HG02571 (cell line): ENCODE data around the gene CCN2.
A peak's percentile ranks its signal among the peaks of the same experiment; 100 is the strongest.
"Not testable (repeated sequence)": the region's sequence is repeated elsewhere in the genome, so short reads cannot be mapped to it uniquely, and the experiment has no call there.

Source experiments
- ATAC-seq: cut with Tn5 transposase; IDR thresholded peaks from one replicate; pipeline ENCODE4 v1.9.1; 2021; ENCODE audit warnings: mild to moderate bottlenecking, moderate library complexity; ENCODE audit not compliant: unreplicated experiment

CCN2 gene

DNA sequence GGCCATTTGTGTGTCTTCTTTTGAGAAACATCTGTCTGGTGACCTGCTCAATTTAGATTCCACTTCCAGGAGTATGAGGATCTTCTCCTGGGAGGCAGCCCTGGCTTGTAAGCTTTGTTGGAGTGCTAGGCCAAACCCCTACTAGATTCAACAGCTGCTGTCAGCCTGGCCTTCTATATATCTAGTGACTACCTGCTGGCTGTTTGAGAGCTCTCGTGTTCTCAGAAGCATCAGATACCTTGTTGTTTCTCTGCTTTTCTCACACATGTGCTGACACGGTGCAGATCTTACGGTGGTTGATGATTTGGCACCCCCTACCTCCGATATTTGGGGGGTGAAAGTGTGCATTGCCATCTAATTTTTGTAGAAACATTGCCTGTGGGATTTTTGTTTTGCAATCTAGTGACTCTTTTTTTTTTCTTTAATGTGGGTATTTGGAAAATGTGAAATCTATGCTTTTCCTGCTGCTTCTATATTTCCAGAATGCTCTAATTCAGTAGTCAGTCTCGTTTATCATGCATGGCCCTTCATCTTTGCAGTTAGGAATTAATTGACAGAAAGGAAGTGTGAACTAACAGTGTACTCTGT lies 4.7 kb downstream of the CCN2 start:
- no peak for ATAC-seq

DNA sequence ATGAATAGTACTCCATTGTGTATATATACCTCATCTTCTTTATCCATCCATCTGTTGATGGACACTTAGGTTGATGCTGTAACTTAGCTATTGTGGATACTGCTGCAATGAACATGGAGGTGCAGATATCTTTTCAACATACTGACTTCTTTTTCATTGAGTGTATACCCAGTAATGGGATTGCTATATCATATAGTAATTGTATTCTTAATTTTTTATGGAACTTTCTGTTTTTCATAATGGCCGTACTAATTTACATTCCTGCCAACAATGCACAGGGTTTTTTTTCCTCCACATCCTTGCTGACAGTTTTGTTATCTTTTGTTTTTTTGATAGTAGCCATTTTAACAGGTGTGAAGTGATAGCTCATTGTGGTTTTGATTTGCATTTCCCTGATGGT lies 5.2 kb downstream of the CCN2 start:
- no peak for ATAC-seq

DNA sequence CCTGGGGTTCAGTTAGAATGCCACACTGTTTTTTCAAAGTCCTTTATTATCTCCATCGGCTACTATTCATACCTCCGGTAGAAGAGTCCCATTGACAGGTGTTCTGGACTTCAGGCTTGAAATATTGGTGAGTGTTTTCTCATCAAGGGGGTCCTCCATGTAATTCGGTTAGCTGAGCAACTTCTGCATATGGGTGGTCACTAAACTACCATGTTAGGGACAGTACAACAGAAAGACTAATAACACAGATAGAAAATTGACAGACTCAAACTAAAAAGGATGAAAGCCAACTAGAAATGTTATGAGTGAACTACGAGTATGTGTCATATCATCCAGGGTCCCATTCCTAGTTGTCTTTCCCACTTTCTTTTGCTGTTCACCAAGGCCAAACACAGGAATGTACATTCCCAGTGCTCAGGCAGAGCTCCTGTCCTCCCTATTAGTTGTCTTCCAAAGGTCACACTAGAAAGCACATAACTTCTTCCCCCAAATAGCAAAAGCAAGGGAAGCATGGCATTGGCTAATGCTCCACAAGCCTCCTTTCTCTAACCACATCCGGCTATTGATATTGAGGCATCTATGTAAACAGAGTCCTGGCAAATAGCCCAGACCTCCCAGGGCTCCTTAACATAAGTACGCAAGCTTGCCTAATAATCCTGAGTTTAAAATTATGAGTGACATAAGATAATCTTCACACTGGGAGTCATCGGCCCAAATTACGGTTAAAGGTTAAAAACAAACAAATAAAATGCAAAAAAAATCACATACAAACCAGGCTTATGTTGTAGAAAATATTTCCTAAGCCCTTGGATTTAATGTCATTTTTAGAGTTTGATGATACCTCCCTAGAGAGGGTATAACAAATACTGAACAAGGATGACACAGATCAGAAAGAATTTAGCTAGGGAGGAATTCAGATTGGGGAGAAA lies 13.2 kb downstream of the CCN2 start:
- ATAC-seq, result no peak

DNA sequence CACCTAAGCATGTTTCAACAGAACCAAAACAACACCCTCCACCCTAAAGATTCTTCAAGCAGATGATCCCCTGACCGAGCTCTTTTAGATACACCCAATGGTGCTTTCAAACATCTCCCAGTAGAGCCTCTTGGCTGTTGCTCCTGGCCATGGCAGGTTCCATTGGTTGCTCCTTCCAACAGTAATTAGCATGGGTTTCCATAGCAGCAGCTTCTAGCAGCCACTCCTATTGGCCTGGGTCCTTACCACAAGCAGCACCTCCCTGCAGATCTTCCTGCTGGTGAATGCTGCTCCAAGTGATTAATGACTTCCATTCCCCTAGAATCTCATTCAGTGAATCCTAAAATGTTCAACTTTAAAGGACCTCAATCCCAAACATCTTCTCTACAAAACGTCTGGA lies 13.9 kb downstream of the CCN2 start:
- no peak for ATAC-seq

DNA sequence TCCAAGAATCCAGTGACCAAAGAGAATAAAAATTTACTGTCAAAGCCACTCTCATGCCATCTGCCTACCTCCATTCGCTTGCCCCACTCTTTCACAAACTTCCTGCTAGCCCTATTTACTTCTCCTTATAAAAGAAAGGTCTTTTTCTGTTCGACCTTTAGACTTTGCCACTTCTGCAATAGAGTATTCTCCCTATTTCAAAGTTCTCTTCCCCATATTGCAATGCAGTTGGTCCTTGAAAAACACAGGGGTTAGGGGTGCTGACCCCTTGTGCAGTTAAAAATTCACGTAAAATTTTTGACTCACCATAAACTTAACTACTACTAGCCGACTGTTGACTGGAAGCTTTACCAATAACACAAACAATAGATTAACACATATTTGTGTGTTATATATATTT lies 15.0 kb downstream of the CCN2 start:
- ATAC-seq, result no peak

DNA sequence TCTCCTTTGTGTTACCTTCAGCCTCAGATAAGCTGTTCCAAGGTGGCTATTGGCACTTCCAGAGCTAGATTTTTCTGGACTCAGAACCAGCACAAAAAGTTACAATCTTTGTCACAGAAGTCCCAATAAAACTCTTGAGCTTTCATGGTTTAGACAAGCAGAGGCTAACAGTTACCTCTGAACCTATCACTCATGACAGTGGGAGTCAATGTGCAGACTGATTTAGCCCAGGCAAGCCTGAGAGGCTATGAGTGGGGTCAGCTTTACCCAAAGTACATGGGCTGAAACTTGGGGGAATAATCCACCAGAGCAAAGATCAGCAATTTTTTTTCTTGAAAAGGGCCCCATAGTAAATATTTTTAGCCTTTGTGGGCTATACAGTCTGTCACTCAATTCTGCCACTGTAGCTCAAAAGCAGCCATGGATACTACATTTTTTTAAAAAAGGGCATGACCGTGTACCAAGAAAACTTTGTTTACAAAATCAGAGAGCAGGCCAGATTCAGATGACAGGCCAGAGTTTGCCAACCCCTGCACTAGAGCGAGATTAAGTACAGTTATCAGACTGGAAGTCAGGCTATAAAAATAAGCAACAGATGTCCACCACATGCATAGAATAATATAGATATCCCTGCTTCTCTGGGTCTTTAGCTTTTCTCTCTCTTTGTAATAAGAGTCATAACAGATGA lies 20.0 kb downstream of the CCN2 start:
- ATAC-seq, result no peak

DNA sequence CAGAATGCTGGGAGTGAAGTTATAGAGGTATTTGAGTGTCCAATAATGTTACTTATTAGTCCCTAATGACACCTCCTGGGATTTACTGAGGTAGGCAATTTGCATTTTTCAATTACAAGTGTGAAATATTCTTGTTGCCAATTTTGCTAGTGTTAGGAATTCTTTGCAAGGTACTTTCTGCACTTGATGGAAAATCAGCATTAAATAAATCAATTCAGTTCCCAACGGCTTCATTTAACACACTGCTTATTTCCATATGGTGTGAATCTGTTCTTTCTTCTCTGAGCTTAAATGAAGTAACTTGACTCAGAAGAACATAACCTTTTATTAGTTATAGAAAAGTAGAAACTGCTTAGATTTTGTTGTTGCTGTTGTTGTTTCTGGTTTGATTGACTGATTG lies 21.2 kb downstream of the CCN2 start:
- ATAC-seq, result no peak

DNA sequence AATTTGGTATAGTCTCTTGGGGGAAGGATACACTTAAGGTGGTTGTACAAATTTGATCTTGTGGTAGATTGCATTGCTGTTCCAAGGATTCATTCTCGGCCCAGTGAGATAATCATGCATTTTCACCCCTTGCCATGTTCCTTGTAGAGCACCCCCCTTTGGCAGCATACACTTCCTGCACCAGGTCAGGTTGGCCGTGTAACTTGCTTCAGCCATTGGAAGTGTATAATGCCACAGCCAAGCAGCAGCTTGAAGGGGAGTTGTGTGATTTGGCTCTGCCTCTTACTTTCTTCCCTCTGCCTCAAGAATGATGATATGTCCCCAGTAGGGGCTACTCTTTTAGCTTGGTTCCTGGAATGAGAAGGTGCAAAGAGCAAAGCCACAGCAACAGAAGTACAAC lies 21.9 kb downstream of the CCN2 start:
- no peak for ATAC-seq

DNA sequence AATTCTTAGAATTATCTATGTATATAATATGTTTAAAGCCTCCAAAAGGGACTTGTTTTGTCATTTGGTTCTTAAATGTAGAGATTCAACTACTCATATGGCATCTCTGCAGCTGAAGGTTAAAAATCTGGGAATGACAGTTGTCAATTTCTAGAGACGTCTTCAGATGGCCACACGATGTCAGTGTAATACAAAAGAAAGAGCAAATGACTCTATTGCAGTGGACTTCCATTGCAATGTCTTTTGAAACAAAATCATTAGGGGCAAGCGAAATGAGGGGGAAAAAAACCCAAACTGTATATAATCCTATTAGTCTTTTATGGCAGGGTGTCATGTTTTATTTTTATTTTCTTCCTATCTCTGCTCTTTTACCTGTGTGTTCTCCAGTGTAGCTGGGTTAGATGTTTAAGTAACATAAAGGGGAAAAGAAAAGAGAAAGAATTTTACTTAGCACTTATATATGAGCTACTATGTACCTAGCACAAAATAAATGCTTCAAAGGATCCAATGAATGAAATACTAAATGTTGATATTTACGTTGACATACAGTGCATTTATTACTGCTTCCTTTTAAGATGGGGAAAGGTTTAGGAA lies 26.2 kb downstream of the CCN2 start:
- ATAC-seq, result no peak

DNA sequence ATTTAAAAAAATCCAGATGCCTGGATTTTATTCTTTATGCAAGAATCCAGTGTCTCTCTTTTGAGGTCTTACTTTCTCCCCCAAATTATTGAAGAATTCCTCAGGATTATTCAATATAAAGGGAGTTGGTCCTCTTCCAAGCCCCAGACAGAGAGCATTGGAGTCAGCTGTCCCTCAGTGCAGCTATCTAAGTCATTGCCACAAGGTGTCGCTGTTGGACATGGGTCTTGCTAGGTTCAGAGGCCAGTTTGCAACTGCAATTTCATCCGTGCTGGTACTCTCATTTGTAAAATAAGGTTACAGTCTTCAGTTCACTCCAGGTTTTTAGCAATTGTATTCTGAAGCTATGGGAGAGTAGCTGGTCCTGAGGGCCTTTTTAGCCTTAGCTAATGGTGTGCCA lies 27.8 kb downstream of the CCN2 start:
- ATAC-seq, result no peak

DNA sequence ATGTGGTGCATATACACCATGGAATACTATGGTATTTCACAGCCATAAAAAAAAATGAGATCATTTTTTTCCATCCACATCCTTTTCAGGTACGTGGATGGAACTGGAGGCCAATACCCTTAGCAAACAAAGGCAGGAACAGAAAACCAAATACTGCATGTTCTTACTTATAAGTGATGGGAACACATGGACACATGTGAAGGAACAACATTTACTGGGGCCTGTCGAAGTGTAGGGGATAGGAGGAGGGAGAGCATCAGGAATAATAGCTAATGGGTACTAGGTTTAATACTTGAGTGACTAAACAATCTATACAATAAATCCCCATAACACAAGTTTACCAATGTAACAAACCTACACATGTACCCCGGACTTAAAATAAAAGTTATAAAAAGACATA lies 30.5 kb downstream of the CCN2 start:
- no peak for ATAC-seq

DNA sequence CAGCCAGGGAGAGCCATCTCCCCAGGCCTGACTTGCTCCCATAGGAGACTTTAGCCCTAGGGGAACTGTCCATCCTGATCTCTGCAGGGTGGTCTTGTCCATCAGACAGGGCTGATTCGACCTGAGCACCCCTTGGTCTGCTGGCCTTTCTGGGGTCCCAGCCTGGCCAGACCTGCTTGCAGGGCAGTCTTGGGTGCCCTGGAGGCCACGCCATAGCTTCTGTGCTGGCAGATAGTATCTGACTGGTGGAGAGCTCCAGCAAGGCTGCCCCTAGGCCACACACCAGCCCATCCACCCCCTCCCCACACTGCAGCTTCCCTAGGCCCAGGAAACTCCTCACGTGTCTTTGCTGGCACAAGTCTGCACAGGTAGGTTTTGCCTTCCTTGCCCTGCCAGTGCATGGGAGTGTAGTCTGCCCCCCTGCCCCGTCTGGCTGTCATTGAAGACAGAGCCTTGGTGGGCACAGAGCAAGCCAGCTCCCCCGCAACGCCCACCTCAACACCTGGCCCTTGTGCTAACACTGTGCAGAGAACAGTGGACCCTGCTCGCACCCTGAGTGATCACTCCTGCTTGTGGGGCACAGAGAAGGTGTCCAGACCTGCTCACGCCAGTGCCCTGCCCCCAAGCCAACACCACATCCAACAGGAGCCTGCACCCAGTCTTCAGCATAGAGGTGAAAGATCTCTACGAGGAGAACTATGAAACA lies 32.4 kb downstream of the CCN2 start:
- no peak for ATAC-seq

DNA sequence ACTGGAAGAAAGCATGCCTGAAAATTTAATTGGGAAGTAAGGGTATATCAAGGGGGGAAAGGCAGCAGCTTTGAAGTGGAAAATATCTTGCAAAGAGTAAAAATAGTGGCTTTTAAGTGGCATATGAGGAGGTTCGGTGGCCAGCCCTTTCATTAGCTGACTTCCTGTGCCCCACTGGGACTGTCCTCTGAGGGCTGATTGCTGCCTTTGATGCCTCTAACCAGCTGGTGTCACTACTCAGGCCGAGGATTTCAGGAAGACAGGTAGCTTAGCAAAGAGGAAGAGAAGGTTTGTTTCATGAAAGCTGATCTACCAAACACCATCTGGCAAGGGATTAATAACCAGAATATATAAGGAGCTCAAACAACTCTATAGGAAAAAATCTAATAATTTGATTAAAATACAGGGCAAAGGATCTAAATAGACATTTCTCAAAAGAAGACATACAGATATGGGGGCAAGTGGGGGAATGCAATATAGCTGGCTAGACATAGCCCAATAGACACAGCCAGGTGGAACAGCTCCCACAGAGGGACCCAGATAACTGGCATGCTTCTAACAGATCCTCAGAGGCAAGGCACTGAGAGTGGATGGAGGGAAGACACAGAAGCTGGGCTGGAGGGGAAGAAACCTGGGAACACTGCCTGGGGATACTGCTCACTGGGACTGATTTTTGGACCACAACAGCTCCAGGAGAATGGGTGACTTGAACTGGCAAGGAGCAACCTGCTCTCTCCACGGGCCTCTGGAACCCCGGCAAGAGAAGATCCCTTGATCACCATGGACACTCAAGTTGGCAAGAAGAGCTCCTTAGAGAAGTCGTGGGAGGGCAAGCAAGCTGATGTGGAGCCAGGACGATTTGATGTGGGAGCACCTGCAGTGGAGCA lies 33.2 kb downstream of the CCN2 start:
- no peak for ATAC-seq

DNA sequence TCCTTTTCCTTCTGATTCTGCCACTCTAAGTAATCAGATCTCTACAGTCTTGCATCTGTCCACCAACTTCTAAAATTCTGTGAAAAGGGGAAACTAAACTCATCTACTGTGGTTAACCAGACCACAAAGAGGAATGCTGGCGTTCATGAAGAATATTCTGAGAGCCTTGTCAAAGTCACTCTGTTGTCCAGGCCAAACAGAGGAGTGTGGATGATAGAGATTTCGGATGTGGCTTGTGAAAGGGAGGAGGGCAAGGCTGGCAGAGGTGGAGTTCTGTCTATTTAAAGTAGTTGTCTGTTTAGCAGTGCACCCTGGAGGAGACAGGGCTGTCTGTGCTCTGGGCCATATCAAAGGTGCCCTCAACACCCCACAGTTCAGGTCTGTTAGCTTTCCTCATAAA lies 33.9 kb downstream of the CCN2 start:
- ATAC-seq, result no peak

DNA sequence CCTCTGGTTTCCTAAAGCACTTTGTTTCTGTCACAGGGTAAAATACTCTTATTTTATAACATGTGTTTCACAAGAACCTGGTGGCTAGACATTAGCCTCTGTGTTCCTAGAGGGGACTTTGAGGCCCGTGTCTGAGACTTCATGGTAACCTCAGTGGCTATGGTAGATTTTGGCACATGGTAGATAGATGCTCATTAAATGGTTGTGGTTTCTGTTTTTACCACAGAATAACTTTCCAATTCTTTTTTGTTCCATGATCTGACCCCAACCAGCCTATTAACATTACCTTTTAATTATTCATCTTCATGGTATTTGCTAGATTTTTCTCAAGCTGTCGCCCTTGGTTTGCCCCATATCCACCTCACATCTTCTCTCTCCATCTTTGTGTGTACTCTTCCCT lies 34.3 kb downstream of the CCN2 start:
- no peak for ATAC-seq

DNA sequence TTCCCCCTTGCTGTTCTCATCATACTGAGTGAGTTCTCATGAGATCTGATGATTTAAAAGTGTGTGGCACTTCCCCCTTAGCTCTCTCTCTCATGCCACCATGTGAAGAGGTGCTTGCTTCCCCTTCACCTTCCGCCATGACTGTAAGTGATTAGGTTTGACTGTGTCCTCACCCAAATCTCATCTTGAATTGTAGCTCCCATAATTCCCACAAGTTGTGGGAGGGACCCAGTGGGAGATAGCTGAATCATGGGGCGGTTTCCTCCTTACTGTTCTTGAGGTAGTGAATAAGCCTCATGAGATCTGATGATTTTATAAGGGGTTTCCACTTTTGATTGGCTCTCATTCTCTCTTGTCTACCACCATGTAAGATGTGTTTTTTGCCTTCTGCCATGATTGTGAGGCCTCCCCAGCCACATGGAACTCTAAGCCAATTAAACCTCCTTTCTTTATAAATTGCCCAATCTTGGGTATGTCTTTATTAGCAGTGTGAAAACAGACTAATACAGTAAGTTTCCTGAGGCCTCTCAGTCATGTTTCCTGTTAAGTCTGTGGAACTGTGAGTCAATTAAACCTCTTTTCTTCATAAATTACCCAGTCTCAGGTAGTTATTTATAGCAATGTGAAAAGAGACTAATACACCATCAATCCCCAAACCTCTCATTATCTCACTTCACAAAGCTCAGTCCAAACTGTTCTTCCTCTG lies 34.9 kb downstream of the CCN2 start:
- not testable (repeated sequence) for ATAC-seq

DNA sequence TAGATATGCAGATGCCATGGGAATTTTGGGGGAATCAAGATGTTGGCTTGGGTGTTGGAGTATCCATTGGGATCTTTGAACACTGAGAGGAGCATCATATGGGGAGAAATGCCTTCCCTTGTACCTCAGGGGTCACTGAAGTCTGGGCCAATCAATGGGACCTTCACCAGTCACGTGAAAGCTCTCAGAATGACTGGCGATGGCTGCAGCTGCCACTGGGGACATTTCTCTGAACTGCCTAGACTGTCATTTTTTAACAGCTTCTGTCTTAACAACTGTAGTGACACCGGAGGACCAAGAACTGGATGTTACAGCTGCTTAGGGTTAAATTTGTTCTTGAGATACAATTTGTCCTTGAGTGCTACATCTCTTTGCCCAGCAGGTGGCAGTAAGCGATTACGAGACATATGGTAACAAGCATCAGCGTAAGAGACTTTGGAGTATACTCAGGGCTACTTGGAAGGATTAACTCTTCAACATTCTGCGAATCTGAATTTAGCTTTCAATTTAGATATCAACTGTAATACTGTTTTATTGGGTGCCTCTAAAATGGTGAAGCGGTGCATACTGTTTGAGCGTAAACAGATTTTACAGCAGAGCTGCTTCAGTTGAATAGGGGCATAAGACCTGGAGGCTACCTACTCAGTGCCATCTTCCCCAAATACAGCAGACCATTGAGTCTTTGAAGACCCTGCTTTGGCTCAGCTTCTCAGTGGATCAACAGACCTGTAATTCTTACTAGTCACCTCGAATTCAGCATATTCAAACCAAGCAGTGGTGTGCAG lies 36.0 kb downstream of the CCN2 start:
- peak; percentile 66 for ATAC-seq

DNA sequence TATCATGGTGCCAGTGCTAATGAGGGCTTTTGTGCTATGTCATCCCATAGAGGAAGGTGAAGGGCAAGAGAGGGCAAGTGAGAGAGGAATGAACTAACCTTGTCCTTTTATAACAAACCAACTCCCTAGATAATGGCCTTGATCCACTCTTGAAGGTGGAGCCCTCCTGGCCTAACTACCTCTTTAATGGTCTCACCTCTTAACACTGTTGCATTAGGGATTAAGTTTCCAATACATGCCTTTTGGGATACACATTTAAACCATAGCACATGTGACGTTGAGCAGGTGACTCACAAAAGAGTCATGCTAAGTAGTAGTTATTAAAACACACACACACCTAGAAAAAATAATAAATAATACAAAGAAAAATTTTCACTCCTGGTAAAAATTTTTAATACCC lies 36.9 kb downstream of the CCN2 start:
- ATAC-seq, result no peak

DNA sequence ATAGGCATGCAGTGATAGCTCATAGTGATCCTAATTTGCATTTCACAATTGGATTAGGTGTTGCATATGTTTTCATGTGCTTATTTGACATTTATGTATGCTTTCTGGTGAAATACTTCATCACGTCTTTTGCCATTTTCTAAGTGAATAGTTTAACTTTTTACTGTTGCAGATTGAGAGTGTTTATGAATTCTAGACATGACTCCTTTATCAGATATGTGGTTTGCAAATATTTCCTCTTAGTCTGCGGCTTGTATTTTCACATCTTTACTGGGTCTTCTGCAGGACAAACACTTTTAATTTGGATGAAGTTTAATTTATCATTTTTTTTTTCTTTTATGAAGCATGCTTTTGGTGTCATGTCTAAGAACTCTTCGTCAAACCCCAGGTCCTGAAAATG lies 39.2 kb downstream of the CCN2 start:
- ATAC-seq, result no peak
